Measurements from ENCODE around the gene SNED1.
"Not testable (repeated sequence)": the region's sequence is repeated elsewhere in the genome, so short reads cannot be mapped to it uniquely, and the experiment has no call there.

The SNED1 gene

GRCh38 chr2:241095594-241096290, 97.3 kb downstream of the SNED1 start:
- Histone ChIP-seq H3K4me3 (ENCODE audit: low read depth in 1 of 2, low read length in 2 of 2) (no peak overlapping the region), H3K27ac (ENCODE audit: low read length) (no peak overlapping the region), H3K36me3 (ENCODE audit: control insufficient read depth in 1 of 2, insufficient read depth in 2 of 2, low read length in 2 of 2) (peaks cover 52 to 72% of the 10 kb centered on the region in 2 donors), H3K27me3 (ENCODE audit: low read depth, low read length) (no peaks in the 10 kb centered on the region), H3K4me1 (ENCODE audit: control insufficient read depth in 1 of 2, insufficient read depth in 2 of 2, low read length in 2 of 2) (peaks cover 0 to 13% of the 10 kb centered on the region in 2 donors), H3K9me3 (ENCODE audit: control insufficient read depth in 1 of 2, low read length in 2 of 2) (no peaks in the 10 kb centered on the region)

GRCh38 chr2:241096979-241097378, 98.6 kb downstream of the SNED1 start:
- Histone ChIP-seq H3K27me3 (ENCODE audit: low read depth, low read length) (no peaks in the 10 kb centered on the region), H3K4me3 (ENCODE audit: low read depth in 1 of 2, low read length in 2 of 2) (no peak overlapping the region), H3K27ac (ENCODE audit: low read length) (no peak overlapping the region), H3K9me3 (ENCODE audit: control insufficient read depth in 1 of 2, low read length in 2 of 2) (no peaks in the 10 kb centered on the region), H3K36me3 (ENCODE audit: control insufficient read depth in 1 of 2, insufficient read depth in 2 of 2, low read length in 2 of 2) (peaks cover 52 to 61% of the 10 kb centered on the region in 2 donors), H3K4me1 (ENCODE audit: control insufficient read depth in 1 of 2, insufficient read depth in 2 of 2, low read length in 2 of 2) (peaks cover 0 to 21% of the 10 kb centered on the region in 2 donors)

- H3K27me3 ChIP-seq (ENCODE audit: low read depth, low read length) = no peaks in the 10 kb centered on the region
- peaks cover 0 to 31% of the 10 kb centered on the region in 2 donors for H3K4me1 ChIP-seq (ENCODE audit: control insufficient read depth in 1 of 2, insufficient read depth in 2 of 2, low read length in 2 of 2)
- H3K4me3 ChIP-seq (ENCODE audit: low read depth in 1 of 2, low read length in 2 of 2) = no peak overlapping the region
- no peaks in the 10 kb centered on the region for H3K9me3 ChIP-seq (ENCODE audit: control insufficient read depth in 1 of 2, low read length in 2 of 2)
- no peak overlapping the region for H3K27ac ChIP-seq (ENCODE audit: low read length)
- peaks cover 33 to 38% of the 10 kb centered on the region in 2 donors for H3K36me3 ChIP-seq (ENCODE audit: control insufficient read depth in 1 of 2, insufficient read depth in 2 of 2, low read length in 2 of 2)
Measured at GRCh38 chr2:241099246-241099645, 100.8 kb downstream of the SNED1 start.

- Histone ChIP-seq H3K9me3 (ENCODE audit: control insufficient read depth in 1 of 2, low read length in 2 of 2) (no peaks in the 10 kb centered on the region), H3K27me3 (ENCODE audit: low read depth, low read length) (no peaks in the 10 kb centered on the region), H3K4me3 (ENCODE audit: low read depth in 1 of 2, low read length in 2 of 2) (peak within 1 kb of the TSS; percentile 89 to 94), H3K36me3 (ENCODE audit: control insufficient read depth in 1 of 2, insufficient read depth in 2 of 2, low read length in 2 of 2) (peaks cover 5 to 12% of the 10 kb centered on the region in 2 donors), H3K27ac (ENCODE audit: low read length) (peak within 1 kb of the TSS; percentile 94), H3K4me1 (ENCODE audit: control insufficient read depth in 1 of 2, insufficient read depth in 2 of 2, low read length in 2 of 2) (peaks cover 0 to 31% of the 10 kb centered on the region in 2 donors)
Measured at GRCh38 chr2:241102239-241102803, 103.9 kb downstream of the SNED1 start, which contains the start of gene MTERF4. TSS of gene MTERF4 (minus strand) at chr2:241102287. CDS start at chr2:241102273, 14 bp downstream.

- H3K4me1 ChIP-seq (ENCODE audit: control insufficient read depth in 1 of 2, insufficient read depth in 2 of 2, low read length in 2 of 2) = peaks cover 0 to 31% of the 10 kb centered on the region in 2 donors
- H3K9me3 ChIP-seq (ENCODE audit: control insufficient read depth in 1 of 2, low read length in 2 of 2) = no peaks in the 10 kb centered on the region
- H3K27ac ChIP-seq (ENCODE audit: low read length) = peak overlapping the region; percentile 94
- H3K36me3 ChIP-seq (ENCODE audit: control insufficient read depth in 1 of 2, insufficient read depth in 2 of 2, low read length in 2 of 2) = peaks cover 0 to 11% of the 10 kb centered on the region in 2 donors
- peak overlapping the region; percentile 89 to 94 for H3K4me3 ChIP-seq (ENCODE audit: low read depth in 1 of 2, low read length in 2 of 2)
- no peaks in the 10 kb centered on the region for H3K27me3 ChIP-seq (ENCODE audit: low read depth, low read length)
Measured at GRCh38 chr2:241103176-241103595, 104.8 kb downstream of the SNED1 start.

GRCh38 chr2:241104611-241105010, 106.2 kb downstream of the SNED1 start:
- not testable (repeated sequence) for H3K9me3 ChIP-seq (ENCODE audit: control insufficient read depth in 1 of 2, low read length in 2 of 2); H3K27me3 ChIP-seq (ENCODE audit: low read depth, low read length); H3K36me3 ChIP-seq (ENCODE audit: control insufficient read depth in 1 of 2, insufficient read depth in 2 of 2, low read length in 2 of 2); H3K4me3 ChIP-seq (ENCODE audit: low read depth in 1 of 2, low read length in 2 of 2); H3K27ac ChIP-seq (ENCODE audit: low read length)
- H3K4me1 ChIP-seq (ENCODE audit: control insufficient read depth in 1 of 2, insufficient read depth in 2 of 2, low read length in 2 of 2) = peaks cover 0 to 29% of the 10 kb centered on the region in 2 donors

- Histone ChIP-seq H3K4me3 (ENCODE audit: low read depth in 1 of 2, low read length in 2 of 2) (no peak overlapping the region), H3K9me3 (ENCODE audit: control insufficient read depth in 1 of 2, low read length in 2 of 2) (no peaks in the 10 kb centered on the region), H3K36me3 (ENCODE audit: control insufficient read depth in 1 of 2, insufficient read depth in 2 of 2, low read length in 2 of 2) (no peaks in the 10 kb centered on the region), H3K27ac (ENCODE audit: low read length) (no peak overlapping the region), H3K27me3 (ENCODE audit: low read depth, low read length) (no peaks in the 10 kb centered on the region), H3K4me1 (ENCODE audit: control insufficient read depth in 1 of 2, insufficient read depth in 2 of 2, low read length in 2 of 2) (peaks cover 0 to 20% of the 10 kb centered on the region in 2 donors)
Measured at GRCh38 chr2:241105641-241106040, 107.2 kb downstream of the SNED1 start.

GRCh38 chr2:241107031-241107783, 108.8 kb downstream of the SNED1 start:
- H3K4me3 ChIP-seq (ENCODE audit: low read depth in 1 of 2, low read length in 2 of 2) = no peak overlapping the region
- no peaks in the 10 kb centered on the region for H3K27me3 ChIP-seq (ENCODE audit: low read depth, low read length)
- peaks cover 0 to 10% of the 10 kb centered on the region in 2 donors for H3K4me1 ChIP-seq (ENCODE audit: control insufficient read depth in 1 of 2, insufficient read depth in 2 of 2, low read length in 2 of 2)
- no peak overlapping the region for H3K27ac ChIP-seq (ENCODE audit: low read length)
- H3K9me3 ChIP-seq (ENCODE audit: control insufficient read depth in 1 of 2, low read length in 2 of 2) = no peaks in the 10 kb centered on the region
- H3K36me3 ChIP-seq (ENCODE audit: control insufficient read depth in 1 of 2, insufficient read depth in 2 of 2, low read length in 2 of 2) = no peaks in the 10 kb centered on the region

- Histone ChIP-seq H3K27ac (ENCODE audit: low read length) (no peak overlapping the region), H3K27me3 (ENCODE audit: low read depth, low read length) (no peaks in the 10 kb centered on the region), H3K4me3 (ENCODE audit: low read depth in 1 of 2, low read length in 2 of 2) (no peak overlapping the region), H3K4me1 (ENCODE audit: control insufficient read depth in 1 of 2, insufficient read depth in 2 of 2, low read length in 2 of 2) (no peaks in the 10 kb centered on the region), H3K9me3 (ENCODE audit: control insufficient read depth in 1 of 2, low read length in 2 of 2) (no peaks in the 10 kb centered on the region), H3K36me3 (ENCODE audit: control insufficient read depth in 1 of 2, insufficient read depth in 2 of 2, low read length in 2 of 2) (no peaks in the 10 kb centered on the region)
Measured at GRCh38 chr2:241108271-241109209, 110.1 kb downstream of the SNED1 start.

- H3K36me3 ChIP-seq (ENCODE audit: control insufficient read depth in 1 of 2, insufficient read depth in 2 of 2, low read length in 2 of 2) = no peaks in the 10 kb centered on the region
- H3K9me3 ChIP-seq (ENCODE audit: control insufficient read depth in 1 of 2, low read length in 2 of 2) = no peaks in the 10 kb centered on the region
- H3K27ac ChIP-seq (ENCODE audit: low read length) = no peak overlapping the region
- H3K4me3 ChIP-seq (ENCODE audit: low read depth in 1 of 2, low read length in 2 of 2) = no peak overlapping the region
- no peaks in the 10 kb centered on the region for H3K27me3 ChIP-seq (ENCODE audit: low read depth, low read length)
- H3K4me1 ChIP-seq (ENCODE audit: control insufficient read depth in 1 of 2, insufficient read depth in 2 of 2, low read length in 2 of 2) = no peaks in the 10 kb centered on the region
Measured at GRCh38 chr2:241109210-241110088, 111.0 kb downstream of the SNED1 start.

Measured in muscle layer of duodenum (tissue), 2 donors.